WTC11 (cell line): ENCODE measurements around the gene NOTUM. TPM values are rescaled to one million over a fixed set of nuclear protein-coding genes. Genes with fewer than 3 reads are reported as not detected.

ENCODE experiments used
- ATAC-seq: fragments of 200-7000 bp; cut with Tn5 transposase; 2 replicates; pipeline ENCODE4 v1.10.0; 2021; ENCODE audit warnings: mild to moderate bottlenecking, moderate library complexity
- CTCF ChIA-PET: fragments of 300-600 bp; sonication (Branson Sonifier 250); formaldehyde crosslinking; loops from one replicate; lab custom pipeline; 2021; ENCODE audit warnings: antibody characterized with exemption; lab: Charles Lee
- POLR2A ChIA-PET: fragments of 350-600 bp; sonication (Branson Sonifier 250); formaldehyde crosslinking; loops from one replicate; lab custom pipeline; 2021; ENCODE audit warnings: antibody characterized with exemption; lab: Charles Lee
- DNase-seq: peaks from one replicate; pipeline ENCODE4 v3.0.0; 2021; ENCODE audit warnings: low spot score
- H3K27ac Mint-ChIP-seq: 2 replicates; pipeline ENCODE4 v1.8.0; 2021; ENCODE audit warnings: mixed read lengths
- H3K27me3 Mint-ChIP-seq: 2 replicates; pipeline ENCODE4 v1.8.0; 2021; ENCODE audit warnings: low read depth, mild to moderate bottlenecking, moderate library complexity, mixed read lengths
- H3K36me3 Mint-ChIP-seq: 2 replicates; pipeline ENCODE4 v1.8.0; 2021; ENCODE audit warnings: mixed read lengths
- H3K4me1 Mint-ChIP-seq: 2 replicates; pipeline ENCODE4 v1.8.0; 2022; ENCODE audit warnings: mixed read lengths
- H3K4me3 Mint-ChIP-seq: 2 replicates; pipeline ENCODE4 v1.8.0; 2021; ENCODE audit warnings: mild to moderate bottlenecking, moderate library complexity, mixed read lengths
- H3K9me3 Mint-ChIP-seq: 2 replicates; pipeline ENCODE4 v1.8.0; 2021; ENCODE audit warnings: mixed read lengths
- AR ChIP-seq: fragments of 250-450 bp; sonication (Bioruptor Pico); IDR thresholded peaks from 2 replicates; pipeline ENCODE4 v1.9.0; 2021; ENCODE audit warnings: mild to moderate bottlenecking
- ARID4B ChIP-seq: sonication (generic); formaldehyde crosslinking; IDR thresholded peaks from 2 replicates; pipeline ENCODE4 v1.8.0; 2023; ENCODE audit warnings: missing genetic modification reagents, mild to moderate bottlenecking, borderline replicate concordance
- ATF1 ChIP-seq: sonication (generic); formaldehyde crosslinking; IDR thresholded peaks from 2 replicates; pipeline ENCODE4 v1.8.1; 2023; ENCODE audit warnings: mild to moderate bottlenecking, moderate library complexity, missing genetic modification reagents
- E2F1 ChIP-seq: sonication (generic); formaldehyde crosslinking; IDR thresholded peaks from 2 replicates; pipeline ENCODE4 v1.8.0; 2022; ENCODE audit warnings: mild to moderate bottlenecking, missing genetic modification reagents
- FOXJ3 ChIP-seq: sonication (generic); formaldehyde crosslinking; IDR thresholded peaks from 2 replicates; pipeline ENCODE4 v1.9.0; 2021; ENCODE audit warnings: missing genetic modification reagents, mild to moderate bottlenecking, borderline replicate concordance
- FOXK1 ChIP-seq: sonication (generic); formaldehyde crosslinking; IDR thresholded peaks from 2 replicates; pipeline ENCODE4 v1.8.0; 2022; ENCODE audit warnings: mild to moderate bottlenecking, moderate library complexity, missing genetic modification reagents
- FOXP4 ChIP-seq: sonication (generic); formaldehyde crosslinking; IDR thresholded peaks from 2 replicates; pipeline ENCODE4 v1.8.0; 2022; ENCODE audit warnings: mild to moderate bottlenecking, missing genetic modification reagents
- GABPB1 ChIP-seq: sonication (generic); formaldehyde crosslinking; IDR thresholded peaks from 2 replicates; pipeline ENCODE4 v1.8.1; 2023; ENCODE audit warnings: mild to moderate bottlenecking, missing genetic modification reagents
- GTF2I ChIP-seq: fragments of 250-450 bp; sonication (Bioruptor Pico); conservative IDR thresholded peaks from 2 replicates; pipeline ENCODE4 v1.4.0; 2021; ENCODE audit warnings: mild to moderate bottlenecking
- IRF2 ChIP-seq: sonication (generic); formaldehyde crosslinking; IDR thresholded peaks from 2 replicates; pipeline ENCODE4 v1.8.0; 2022; ENCODE audit warnings: low read depth, missing genetic modification reagents, borderline replicate concordance
- MLX ChIP-seq: sonication (generic); formaldehyde crosslinking; IDR thresholded peaks from 2 replicates; pipeline ENCODE4 v1.8.1; 2023; ENCODE audit warnings: mild to moderate bottlenecking, missing genetic modification reagents, moderate library complexity
- NFE2L1 ChIP-seq: sonication (generic); formaldehyde crosslinking; IDR thresholded peaks from 2 replicates; pipeline ENCODE4 v1.8.1; 2023; ENCODE audit warnings: missing genetic modification reagents
- RELA ChIP-seq: sonication (generic); formaldehyde crosslinking; IDR thresholded peaks from 2 replicates; pipeline ENCODE4 v1.8.1; 2022; ENCODE audit warnings: missing genetic modification reagents, mild to moderate bottlenecking, borderline replicate concordance
- RORB ChIP-seq: fragments of 250-450 bp; sonication (Bioruptor Pico); IDR thresholded peaks from 2 replicates; pipeline ENCODE4 v1.9.0; 2021; ENCODE audit warnings: mild to moderate bottlenecking
- SMAD3 ChIP-seq: sonication (generic); formaldehyde crosslinking; IDR thresholded peaks from 2 replicates; pipeline ENCODE4 v1.8.0; 2022; ENCODE audit warnings: missing genetic modification reagents, mild to moderate bottlenecking, borderline replicate concordance
- SMAD4 ChIP-seq: sonication (generic); formaldehyde crosslinking; IDR thresholded peaks from 2 replicates; pipeline ENCODE4 v1.8.0; 2022; ENCODE audit warnings: mild to moderate bottlenecking, missing genetic modification reagents
- STAT6 ChIP-seq: sonication (generic); formaldehyde crosslinking; conservative IDR thresholded peaks from 2 replicates; pipeline ENCODE4 v1.8.1; 2023; ENCODE audit warnings: mild to moderate bottlenecking, low read depth, missing genetic modification reagents, moderate library complexity
- TP53 ChIP-seq: sonication (generic); formaldehyde crosslinking; IDR thresholded peaks from 2 replicates; pipeline ENCODE4 v1.8.1; 2023; ENCODE audit warnings: mild to moderate bottlenecking, missing genetic modification reagents
- ZNF317 ChIP-seq: sonication (generic); formaldehyde crosslinking; IDR thresholded peaks from 2 replicates; pipeline ENCODE4 v1.8.1; 2023; ENCODE audit warnings: low read depth, mild to moderate bottlenecking, moderate library complexity, missing genetic modification reagents, borderline replicate concordance
- ZNF423 ChIP-seq: fragments of 250-450 bp; sonication (Bioruptor Pico); IDR thresholded peaks from 2 replicates; pipeline ENCODE4 v2.1.2; 2022; ENCODE audit warnings: mild to moderate bottlenecking, moderate library complexity
- ZNF671 ChIP-seq: fragments of 250-450 bp; sonication (Bioruptor Pico); IDR thresholded peaks from 2 replicates; pipeline ENCODE4 v1.8.0; 2021; ENCODE audit warnings: mild to moderate bottlenecking
- total RNA-seq: library from RNA; stranded (reverse); gene quantifications from 3 replicates; pipeline ENCODE4 v1.2.3, GENCODE V29; 2021

NOTUM gene
- total RNA-seq, 1 experiment from 2014 or later: 1.7 TPM

- TF ChIP-seq GABPB1 (CRISPR knock-in tag): no peak
- no peak for TF ChIP-seq ATF1 (CRISPR knock-in tag)
- TF ChIP-seq RORB (CRISPR knock-in tag): no peak
- no peak for TF ChIP-seq E2F1 (CRISPR knock-in tag)
- no peak for TF ChIP-seq ARID4B
- no peak for TF ChIP-seq NFE2L1 (CRISPR knock-in tag)
- no peak for TF ChIP-seq AR (CRISPR knock-in tag)
- no peak for TF ChIP-seq ZNF423
- no peak for TF ChIP-seq TP53
- TF ChIP-seq MLX (CRISPR knock-in tag): no peak
- no peak for TF ChIP-seq IRF2 (CRISPR knock-in tag)
- no peak for TF ChIP-seq FOXK1
- CTCF ChIA-PET: interaction anchor here (3.4 kb wide), 1 partner anchor 15 kb away, joined by 15 read pairs; no protein-coding TSS in a partner anchor
- H3K36me3 Mint-ChIP-seq: peaks cover 11% of the 10 kb centered on the region
- H3K4me1 Mint-ChIP-seq: peaks cover 3% of the 10 kb centered on the region; the same call in 1 of the 2 replicates
- H3K27me3 Mint-ChIP-seq: no peaks in the 10 kb centered on the region
- POLR2A ChIA-PET: no interaction called here
- DNase-seq: no peak
- H3K9me3 Mint-ChIP-seq: no peaks in the 10 kb centered on the region
- H3K4me3 Mint-ChIP-seq: no peak overlapping the region
- ATAC-seq: no peak
- H3K27ac Mint-ChIP-seq: no peak overlapping the region
Observed at GRCh38 chr17:81908793-81909192, 52.2 kb downstream of the NOTUM start.

GRCh38 chr17:81907219-81908145, 53.5 kb downstream of the NOTUM start:
- CTCF ChIA-PET: no interaction called here
- Mint-ChIP-seq H3K27ac (no peak overlapping the region), H3K36me3 (no peaks in the 10 kb centered on the region), H3K4me1 (peaks cover 3% of the 10 kb centered on the region; the same call in 1 of the 2 replicates), H3K4me3 (no peak overlapping the region), H3K9me3 (no peaks in the 10 kb centered on the region), H3K27me3 (no peaks in the 10 kb centered on the region; the same call in 1 of the 2 replicates)
- DNase-seq (no peak), ATAC-seq (no peak)
- POLR2A ChIA-PET: no interaction called here
- TF ChIP-seq GTF2I: no peak
- no peak for TF ChIP-seq RELA (CRISPR knock-in tag)
- TF ChIP-seq SMAD3 (CRISPR knock-in tag): no peak
- TF ChIP-seq ZNF671 (CRISPR knock-in tag): no peak
- TF ChIP-seq FOXJ3: no peak
- no peak for TF ChIP-seq SMAD4 (CRISPR knock-in tag)
- no peak for TF ChIP-seq ZNF317
- no peak for TF ChIP-seq FOXP4 (CRISPR knock-in tag)
- TF ChIP-seq STAT6 (CRISPR knock-in tag): no peak
